Stimulated activated CD4-positive, alpha-beta T cell treated with anti-CD3 and anti-CD28 coated beads, Interleukin-12 subunit alpha, Interleukin-12 subunit beta, amount 100 ng/mL, for 24 hours (primary cell): ENCODE data around the gene OR5K2.

Experiments used
- DNase-seq, 2 experiments: peaks; one replicate each; pipeline ENCODE4 v3.0.0-alpha.2; 2020; ENCODE audit warnings: low read depth in 2 of 2

OR5K2 gene

DNA sequence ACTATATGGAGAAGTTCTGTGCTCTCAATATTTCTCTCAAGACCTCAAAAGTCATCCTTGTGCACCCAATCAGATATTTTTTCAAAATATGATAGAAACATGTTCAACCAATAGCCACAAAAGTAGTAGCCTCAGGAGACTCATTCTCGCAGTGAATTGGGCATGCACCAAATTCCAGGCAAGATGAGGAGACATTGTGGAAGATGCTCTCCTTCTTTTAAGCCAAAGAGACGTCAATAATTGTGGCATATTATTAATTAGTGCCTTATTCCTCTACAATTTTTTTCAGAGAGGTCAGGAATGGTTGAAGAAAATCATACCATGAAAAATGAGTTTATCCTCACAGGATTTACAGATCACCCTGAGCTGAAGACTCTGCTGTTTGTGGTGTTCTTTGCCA lies at the start of gene OR5K2:
OR5K2 (plus strand) TSS at position 301 of the 400 bp plus-strand sequence; CDS start at position 301, 0 bp downstream.
- DNase-seq, result no peak

- no peak for DNase-seq
These were observed 47.8 kb upstream of the OR5K2 start for GRCh38 chr3:98449606-98450193.

- DNase-seq, result no peak
These were observed 47.1 kb upstream of the OR5K2 start for GRCh38 chr3:98450372-98450771.

GRCh38 chr3:98453827-98454226 lies 43.7 kb upstream of the OR5K2 start:
- no peak for DNase-seq

- no peak for DNase-seq
These were observed 42.6 kb upstream of the OR5K2 start for GRCh38 chr3:98454929-98455328.

DNA sequence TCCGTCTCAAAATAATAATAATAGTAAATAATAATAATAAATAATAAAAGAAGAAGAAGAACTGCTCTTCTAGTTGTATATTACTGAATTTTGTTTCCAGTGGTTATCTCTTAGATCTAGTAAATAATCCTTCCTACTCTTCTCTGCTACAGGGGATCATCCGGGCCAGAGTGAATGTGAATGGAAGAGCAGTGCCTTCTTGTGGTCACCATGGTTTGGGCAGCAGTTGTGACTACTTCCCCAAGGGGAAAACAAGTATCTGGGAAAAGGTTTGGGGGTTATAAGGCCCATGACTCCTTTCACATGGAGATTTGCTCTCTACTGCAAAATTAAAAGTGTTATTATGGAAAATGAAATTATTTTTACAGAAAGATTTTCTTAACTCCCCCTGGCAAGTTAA lies 39.9 kb upstream of the OR5K2 start:
- no peak for DNase-seq

GRCh38 chr3:98460220-98460619 lies 37.3 kb upstream of the OR5K2 start:
- no peak for DNase-seq

DNA sequence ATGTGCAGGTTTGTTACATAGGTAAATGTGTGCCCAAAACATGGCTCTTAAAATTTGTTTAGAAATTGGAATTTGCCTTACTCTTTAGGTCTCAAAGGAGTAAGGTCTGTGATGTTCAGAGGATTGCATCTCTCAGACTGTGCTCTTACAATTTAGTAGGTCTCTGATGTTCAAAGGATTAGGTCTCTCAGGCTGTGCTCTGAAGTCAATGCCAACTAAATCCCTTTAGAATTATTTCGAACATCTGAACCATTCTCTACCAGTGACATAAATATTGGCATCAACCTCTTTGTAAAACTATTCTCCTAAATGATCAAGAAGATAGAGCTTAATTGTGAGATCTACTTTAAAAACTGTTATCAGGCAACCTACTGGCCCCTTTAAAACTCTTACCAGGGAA lies 34.6 kb upstream of the OR5K2 start, which contains the start of gene OR5K1:
OR5K1 (plus strand) TSS at position 301 of the 400 bp plus-strand sequence. CDS start 6,376 bp downstream, outside the sequence.
- no peak for DNase-seq

DNA sequence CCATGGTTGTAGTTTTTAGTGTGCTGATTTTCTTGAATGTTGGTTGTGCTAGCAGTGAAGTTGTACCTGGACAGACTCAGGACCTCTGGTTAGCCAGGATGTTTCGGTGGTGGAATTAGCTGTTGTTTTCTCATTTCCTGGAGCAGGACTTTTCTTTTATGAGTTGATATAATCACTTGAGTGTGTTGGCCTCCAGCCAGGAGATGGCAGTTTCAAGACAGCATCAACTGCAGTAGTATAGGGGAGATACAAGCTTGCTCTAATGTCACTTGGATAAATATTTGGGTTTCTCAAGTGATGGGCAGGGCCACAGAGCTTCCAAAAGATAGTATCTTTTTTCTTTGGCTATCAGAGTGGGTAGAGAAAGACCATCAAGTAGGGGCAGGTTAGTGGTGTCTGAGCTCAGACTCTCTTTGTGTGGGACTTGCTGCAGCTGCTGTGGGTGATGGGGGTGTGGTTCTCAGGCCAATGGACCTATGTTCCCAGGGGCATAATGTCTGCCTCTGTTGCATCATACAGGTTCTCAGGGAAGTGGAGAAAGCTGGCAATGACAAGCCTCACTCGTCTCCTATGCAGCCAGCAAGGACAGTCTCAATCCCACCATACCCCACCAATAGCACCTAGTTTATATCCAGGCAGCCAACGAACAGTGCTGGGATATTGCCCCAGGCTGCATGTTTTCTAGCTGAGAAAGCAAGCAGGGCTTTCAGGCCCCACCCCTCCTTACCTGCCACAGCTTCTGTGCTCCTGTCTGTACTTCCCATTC lies 14.6 kb upstream of the OR5K2 start:
- DNase-seq, result no peak

DNA sequence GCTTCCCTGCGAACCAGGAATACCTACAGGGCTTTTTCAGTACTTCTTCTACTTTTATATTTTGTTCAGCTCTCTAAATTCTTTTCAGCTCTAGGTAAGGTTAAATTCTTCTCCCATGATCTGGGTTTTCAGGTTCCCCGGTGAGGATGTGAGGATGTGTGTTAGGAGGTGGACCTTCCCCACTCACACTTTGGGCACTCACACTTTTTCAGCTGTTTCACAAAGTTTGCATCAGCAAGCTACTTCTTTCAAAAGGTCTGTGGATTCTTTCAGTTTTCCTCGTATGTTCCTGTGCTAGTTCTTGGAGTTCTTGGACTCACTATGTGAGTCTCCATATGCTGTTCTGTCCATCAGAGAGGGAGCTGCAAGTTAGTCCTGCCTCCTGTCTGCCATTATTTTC lies 13.9 kb upstream of the OR5K2 start:
- no peak for DNase-seq

DNA sequence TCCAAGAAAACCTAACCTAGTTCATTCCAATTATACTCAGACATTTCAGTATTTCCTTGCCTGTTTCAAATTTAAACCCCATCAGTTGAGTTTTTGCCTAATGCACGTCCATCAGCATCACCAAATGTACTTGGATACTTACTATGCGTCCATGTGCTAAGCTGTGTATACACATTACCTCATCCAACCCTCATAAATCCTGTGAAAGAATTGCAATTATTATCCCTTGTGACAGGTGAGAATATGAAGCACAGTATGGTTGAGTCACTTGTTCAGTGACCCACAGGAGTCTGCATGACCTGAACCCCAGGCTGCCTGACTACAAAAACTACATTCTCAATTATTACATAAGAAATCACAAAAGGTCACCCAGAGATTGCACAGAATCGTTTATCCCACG lies 2.5 kb downstream of the OR5K2 start:
- DNase-seq, result no peak

DNA sequence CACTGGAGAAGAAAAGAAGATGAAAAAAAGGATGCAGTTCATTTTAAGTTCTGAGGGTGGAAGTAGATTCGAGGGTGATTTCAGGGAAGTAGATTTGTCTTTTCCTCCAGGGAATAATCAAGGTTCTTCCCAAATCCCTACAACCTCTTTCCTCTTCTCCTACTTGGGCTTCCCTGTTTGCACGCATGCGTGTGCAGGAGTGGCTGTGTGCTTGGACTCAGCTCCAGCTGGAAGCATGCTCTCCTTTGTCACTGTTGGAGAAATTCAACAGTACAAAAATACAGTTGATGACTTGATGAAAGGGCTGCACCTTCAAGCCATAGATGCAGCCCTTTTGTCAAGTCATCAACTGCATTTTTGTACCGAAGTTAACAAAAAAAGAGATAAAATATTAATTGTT lies 3.8 kb downstream of the OR5K2 start:
- no peak for DNase-seq

GRCh38 chr3:98501863-98502576 lies 4.5 kb downstream of the OR5K2 start:
- DNase-seq, result no peak

DNA sequence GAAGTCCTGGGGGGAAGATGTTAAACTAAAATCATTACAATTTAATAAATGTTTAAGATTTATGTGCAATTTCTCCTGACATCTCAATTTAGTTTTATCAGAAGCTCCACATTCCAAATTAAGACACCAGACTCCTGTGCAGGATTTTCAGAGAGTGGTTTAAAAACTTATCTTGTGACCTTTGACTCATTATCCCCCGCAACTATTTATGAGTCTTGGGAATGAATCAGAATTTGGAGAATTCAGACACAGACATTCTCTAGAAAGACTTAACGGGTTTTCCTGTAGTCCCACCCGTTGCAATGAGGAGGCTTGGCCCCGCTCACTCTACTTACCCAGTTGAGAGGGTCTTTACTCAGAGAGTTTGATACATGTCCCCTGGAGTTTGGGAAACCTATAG lies 7.1 kb downstream of the OR5K2 start:
- DNase-seq, result no peak

DNA sequence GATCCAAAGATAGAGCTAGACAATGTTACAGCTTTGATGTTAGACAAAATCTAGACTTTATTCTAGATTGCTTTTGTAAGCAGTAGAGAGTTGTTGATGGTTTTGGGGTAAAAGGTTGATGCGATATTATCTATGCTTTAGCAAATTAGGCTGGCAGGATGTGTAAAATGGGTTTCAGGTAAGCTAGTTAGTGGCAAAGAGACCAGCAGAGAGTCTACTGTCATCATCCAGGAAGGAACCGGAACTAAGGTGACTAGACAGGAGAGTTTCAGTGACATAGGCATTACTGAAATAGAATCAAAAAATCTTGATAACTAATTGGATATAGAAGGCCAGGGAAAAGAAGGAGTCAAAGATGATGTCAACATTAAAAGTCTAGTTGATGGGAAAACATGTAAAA lies 11.1 kb downstream of the OR5K2 start:
- DNase-seq, result no peak

DNA sequence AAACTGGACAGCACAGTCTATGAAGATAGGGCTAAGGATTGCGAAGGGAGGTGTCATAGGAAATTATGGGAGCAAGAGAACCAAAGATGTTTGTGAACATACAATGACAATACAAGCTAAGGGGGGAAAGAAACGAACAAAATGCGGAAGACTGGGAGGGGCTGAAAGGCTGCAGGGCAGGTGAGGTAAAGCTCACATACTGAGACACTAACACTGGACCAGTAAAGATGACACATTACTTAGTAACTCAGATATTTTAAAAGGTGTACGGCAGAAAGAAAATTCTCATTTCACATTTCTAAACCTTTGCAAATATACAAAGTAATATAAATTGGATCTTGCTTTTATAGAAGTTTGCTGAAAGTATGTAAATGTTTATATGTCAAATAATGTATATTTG lies 15.1 kb downstream of the OR5K2 start:
- no peak for DNase-seq

DNA sequence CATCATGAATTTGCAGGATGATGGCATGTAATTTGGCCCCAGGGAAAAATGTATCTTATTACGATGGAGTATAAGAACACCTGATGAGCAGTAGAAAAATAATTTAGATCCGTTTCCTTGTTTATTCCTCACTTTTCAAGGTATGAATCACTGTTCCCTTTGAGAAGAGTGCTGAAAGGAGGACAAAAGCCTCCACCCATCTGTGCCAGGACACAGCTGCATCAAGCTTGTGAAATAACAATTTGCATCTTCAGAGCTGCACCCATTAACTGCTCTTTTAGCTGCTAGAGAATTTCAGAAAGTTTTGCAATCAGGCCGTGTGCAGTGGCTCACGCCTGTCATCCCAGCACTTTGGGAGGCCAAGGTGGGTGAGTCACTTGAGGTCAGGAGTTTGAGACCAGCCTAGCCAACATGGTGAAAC lies 15.6 kb downstream of the OR5K2 start:
- no peak for DNase-seq

- no peak for DNase-seq
These were observed 16.3 kb downstream of the OR5K2 start for GRCh38 chr3:98513736-98514135.

DNA sequence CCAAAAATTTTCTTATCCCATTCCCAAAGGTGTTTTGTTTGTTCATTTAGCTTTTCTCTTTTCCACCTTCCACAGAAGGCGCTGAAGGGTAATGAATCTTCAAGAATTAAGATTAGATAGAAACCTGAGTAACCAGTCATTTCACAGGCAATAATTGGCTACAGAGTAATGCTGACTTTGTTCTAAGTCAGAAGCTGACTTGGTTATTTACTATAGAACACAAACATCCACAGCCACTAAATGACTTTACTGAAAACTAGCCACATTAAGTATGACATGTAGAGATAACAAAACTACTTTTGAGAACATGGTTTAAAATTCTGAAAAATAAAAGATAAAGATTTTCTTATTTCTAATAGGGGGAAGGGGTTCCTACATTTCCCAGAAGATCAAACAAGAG lies 17.5 kb downstream of the OR5K2 start:
- no peak for DNase-seq

DNA sequence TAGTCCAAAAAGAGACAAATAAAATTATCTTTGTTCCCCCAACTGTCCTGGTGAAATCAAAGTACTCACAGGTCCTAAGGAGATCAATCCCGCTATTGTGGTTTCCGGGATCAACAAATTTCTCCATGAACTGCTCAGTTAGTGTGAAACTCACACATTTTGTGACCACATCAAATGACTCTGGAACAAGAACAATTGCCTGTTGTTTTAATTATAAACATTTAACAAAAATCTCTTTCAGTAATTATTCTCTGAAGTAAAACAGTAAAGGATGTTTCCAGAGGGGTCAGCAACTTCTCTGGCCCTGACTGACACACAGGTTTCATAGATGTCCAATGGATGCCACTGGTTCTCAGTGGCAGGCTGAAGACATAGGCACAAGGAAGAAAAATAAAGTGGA lies 21.3 kb downstream of the OR5K2 start:
- no peak for DNase-seq

GRCh38 chr3:98519351-98519750 lies 21.9 kb downstream of the OR5K2 start:
- DNase-seq, result no peak

DNA sequence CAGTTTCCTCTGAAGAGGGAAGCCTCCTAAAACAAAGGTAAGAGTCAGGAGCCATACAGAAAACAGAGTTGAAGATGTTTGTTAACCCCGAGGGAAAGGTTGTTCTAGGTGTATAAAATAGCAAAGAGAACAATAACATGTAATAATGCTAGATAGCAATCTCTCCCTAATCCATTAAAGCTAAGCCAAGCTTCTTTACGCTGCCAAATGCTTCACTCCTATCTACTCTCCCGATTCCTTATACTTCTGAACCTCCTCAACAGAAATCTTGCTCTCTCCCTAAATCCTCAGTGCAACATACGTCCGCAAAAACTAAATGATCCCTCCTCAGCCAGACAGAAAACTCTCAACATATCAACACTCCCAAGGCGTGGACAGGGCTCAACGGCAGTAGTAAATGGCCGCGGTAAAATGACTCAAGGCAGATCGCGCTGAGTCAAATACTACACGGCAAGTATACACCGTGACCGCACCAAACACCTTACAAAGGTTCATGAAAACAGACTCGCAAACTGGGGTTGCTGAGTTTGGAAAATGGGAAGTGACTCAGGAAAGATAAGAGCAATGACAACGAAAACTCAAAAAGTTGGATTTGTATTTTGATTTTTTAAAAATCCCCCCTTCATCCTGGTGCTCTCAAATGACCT lies 24.5 kb downstream of the OR5K2 start:
- DNase-seq, result peak; percentile 23 to 41
